Smooth muscle cell (in vitro differentiated cells): ENCODE data around the gene FAN1. TPM values are rescaled to one million over a fixed set of nuclear protein-coding genes. Genes with fewer than 3 reads are reported as not detected.

Experiments
- DNase-seq: peaks from one replicate; lab custom pipeline; 2025; ENCODE audit not compliant: unreplicated experiment; lab: John Stamatoyannopoulos, UW
- H2AFZ ChIP-seq: fragments of 200-600 bp; sonication (generic); 2 replicates; pipeline ENCODE4 v1.6.0; 2016; ENCODE audit warnings: antibody characterized with exemption, low read depth, mild to moderate bottlenecking
- H3F3A ChIP-seq: fragments of 200-600 bp; sonication (generic); 2 replicates; pipeline ENCODE4 v1.6.0; 2017; ENCODE audit warnings: antibody characterized with exemption, low read depth
- H3K27ac ChIP-seq: fragments of 200-600 bp; sonication (generic); 2 replicates; pipeline ENCODE4 v1.5.1; 2016; ENCODE audit warnings: low read depth, mild to moderate bottlenecking
- H3K27me3 ChIP-seq: fragments of 200-600 bp; sonication (generic); 2 replicates; pipeline ENCODE4 v1.6.1; 2016; ENCODE audit warnings: low read depth, mild to moderate bottlenecking
- H3K36me3 ChIP-seq: fragments of 200-600 bp; sonication (generic); 2 replicates; pipeline ENCODE4 v1.5.1; 2016; ENCODE audit warnings: low read depth
- H3K4me1 ChIP-seq: fragments of 200-600 bp; sonication (generic); 2 replicates; pipeline ENCODE4 v1.5.1; 2016; ENCODE audit warnings: low read depth
- H3K4me2 ChIP-seq: fragments of 200-600 bp; sonication (generic); 2 replicates; pipeline ENCODE4 v1.6.0; 2016; ENCODE audit warnings: mild to moderate bottlenecking
- H3K4me3 ChIP-seq: fragments of 200-600 bp; sonication (generic); 2 replicates; pipeline ENCODE4 v1.5.1; 2016; ENCODE audit warnings: mild to moderate bottlenecking
- H3K79me2 ChIP-seq: fragments of 200-600 bp; sonication (generic); 2 replicates; pipeline ENCODE4 v1.6.0; 2016; ENCODE audit warnings: low read depth, mild to moderate bottlenecking
- H3K9ac ChIP-seq: fragments of 200-600 bp; sonication (generic); 2 replicates; pipeline ENCODE4 v1.6.0; 2016; ENCODE audit warnings: low read depth
- H3K9me3 ChIP-seq: fragments of 200-600 bp; sonication (generic); replicated peaks from 2 replicates; pipeline ENCODE4 v1.5.1; 2016; ENCODE audit warnings: low read depth
- H4K20me1 ChIP-seq: fragments of 200-600 bp; sonication (generic); 2 replicates; pipeline ENCODE4 v1.6.0; 2016; ENCODE audit warnings: low read depth
- CTCF ChIP-seq: fragments of 200-600 bp; sonication (generic); IDR thresholded peaks from 2 replicates; pipeline ENCODE4 v1.5.1; 2017; ENCODE audit warnings: borderline replicate concordance, mild to moderate bottlenecking, antibody characterized with exemption; ENCODE audit not compliant: insufficient read depth, poor library complexity, severe bottlenecking
- WGBS: methylation state at CpG from one replicate; pipeline ENCODE4 v1.1.7; 2016; ENCODE audit warnings: low lambda C conversion rate; 5-methylcytosine and 5-hydroxymethylcytosine counted together
- polyA plus RNA-seq: library from polyadenylated mRNA; unstranded; fragments of >200 nt; fragmentation: Nextera tagmentation; extraction: Ambion mirVana; gene quantifications from 2 replicates; pipeline ENCODE4 v1.2.1, GENCODE V29; 2016
- total RNA-seq: library from RNA; depleted of rRNA; stranded (reverse); fragments of >200 nt; gene quantifications from 2 replicates; pipeline ENCODE4 v1.2.3, GENCODE V29; 2014

Gene FAN1
- total and polyA plus RNA-seq, 2 experiments from 2014 or later = 7.7 to 12.1 TPM

- Histone ChIP-seq H3K27ac (no peak overlapping the region), H3K4me3 (no peak overlapping the region), H3K36me3 (no peaks in the 10 kb centered on the region), H3K79me2 (no peaks in the 10 kb centered on the region), H3K4me1 (no peaks in the 10 kb centered on the region), H2AFZ (no peak overlapping the region), H3K4me2 (no peak overlapping the region), H3K9ac (no peak overlapping the region), H4K20me1 (no peaks in the 10 kb centered on the region), H3F3A (no peaks in the 10 kb centered on the region), H3K9me3 (no peaks in the 10 kb centered on the region), H3K27me3 (no peaks in the 10 kb centered on the region)
- DNase-seq = no peak
- no peak for TF ChIP-seq CTCF
- 94% methylated on average over 32 of the region's 33 CpGs for WGBS
Observed at GRCh38 chr15:30895461-30896210, 8.1 kb upstream of the FAN1 start.

GRCh38 chr15:30896211-30896606 is 7.5 kb upstream of the FAN1 start:
- Histone ChIP-seq H3K36me3 (no peaks in the 10 kb centered on the region), H3K4me2 (no peak overlapping the region), H3K9ac (no peak overlapping the region), H4K20me1 (no peaks in the 10 kb centered on the region), H3K9me3 (no peaks in the 10 kb centered on the region), H3K27ac (no peak overlapping the region), H2AFZ (no peak overlapping the region), H3K4me1 (no peaks in the 10 kb centered on the region), H3F3A (no peaks in the 10 kb centered on the region), H3K4me3 (no peak overlapping the region), H3K79me2 (no peaks in the 10 kb centered on the region), H3K27me3 (no peaks in the 10 kb centered on the region)
- no peak for DNase-seq
- no peak for TF ChIP-seq CTCF
- 88% methylated on average over 12 of the region's 12 CpGs for WGBS

- no peak overlapping the region for H3K4me2 ChIP-seq
- no peak overlapping the region for H3K9ac ChIP-seq
- H3K36me3 ChIP-seq = no peaks in the 10 kb centered on the region
- H3F3A ChIP-seq = no peaks in the 10 kb centered on the region
- no peaks in the 10 kb centered on the region for H4K20me1 ChIP-seq
- peaks cover 7% of the 10 kb centered on the region for H3K4me1 ChIP-seq
- H2AFZ ChIP-seq = no peak overlapping the region
- DNase-seq = no peak
- no peak overlapping the region for H3K27ac ChIP-seq
- H3K9me3 ChIP-seq = no peaks in the 10 kb centered on the region
- no peaks in the 10 kb centered on the region for H3K27me3 ChIP-seq
- WGBS = 91% methylated on average over 1 of the region's 1 CpG
- H3K79me2 ChIP-seq = no peaks in the 10 kb centered on the region
- no peak overlapping the region for H3K4me3 ChIP-seq
- no peak for TF ChIP-seq CTCF
Observed at GRCh38 chr15:30901889-30902288, 1.8 kb upstream of the FAN1 start.

- H3K9ac ChIP-seq = no peak overlapping the region
- no peaks in the 10 kb centered on the region for H3K79me2 ChIP-seq
- no peaks in the 10 kb centered on the region for H3K36me3 ChIP-seq
- no peak for DNase-seq
- H3K9me3 ChIP-seq = no peaks in the 10 kb centered on the region
- peaks cover 3% of the 10 kb centered on the region for H4K20me1 ChIP-seq
- H2AFZ ChIP-seq = no peak overlapping the region
- H3K4me3 ChIP-seq = peak overlapping the region; percentile 95
- no peaks in the 10 kb centered on the region for H3F3A ChIP-seq
- no peak for TF ChIP-seq CTCF
- peaks cover 7% of the 10 kb centered on the region for H3K4me1 ChIP-seq
- H3K27ac ChIP-seq = no peak overlapping the region
- peak overlapping the region; percentile 91 for H3K4me2 ChIP-seq
- H3K27me3 ChIP-seq = no peaks in the 10 kb centered on the region
- 95% methylated on average over 5 of the region's 5 CpGs for WGBS
Observed at GRCh38 chr15:30904812-30905211, 1.1 kb downstream of the FAN1 start.
